HL-60/S4 treated with phorbol 12-myristate 13-acetate at 8.2 ng/mL for 4 days and 3 days (cell line): ENCODE measurements around the gene TNIK.
"Not testable (repeated sequence)": the region's sequence is repeated elsewhere in the genome, so short reads cannot be mapped to it uniquely, and the experiment has no call there.

Source experiments
- in situ Hi-C: fragments of 300-500 bp; cut with MboI; formaldehyde crosslinking; loops from 2 replicates; pipeline ENCODE4 v1.15.0; 2022; ENCODE audit warnings: low sequenced_read_pairs

Gene TNIK

GRCh38 chr3:171388527-171388926 is 71.7 kb downstream of the TNIK start:
- in situ Hi-C loops: no loop called here

- in situ Hi-C loops: no loop called here
Measured at GRCh38 chr3:171387062-171387461, 73.1 kb downstream of the TNIK start.

- in situ Hi-C loops: no loop called here
Measured at GRCh38 chr3:171385086-171385485, 75.1 kb downstream of the TNIK start.

GRCh38 chr3:171384101-171384891 is 75.9 kb downstream of the TNIK start:
- in situ Hi-C loops: no loop called here

- in situ Hi-C loops: no loop called here
Measured at GRCh38 chr3:171383206-171384018, 76.8 kb downstream of the TNIK start.

GRCh38 chr3:171382347-171382746 is 77.9 kb downstream of the TNIK start:
- in situ Hi-C loops: not testable (repeated sequence)

GRCh38 chr3:171380711-171381425 is 79.3 kb downstream of the TNIK start:
- in situ Hi-C loops: no loop called here

GRCh38 chr3:171379961-171380483 is 80.2 kb downstream of the TNIK start:
- in situ Hi-C loops: no loop called here

- in situ Hi-C loops: no loop called here
Measured at GRCh38 chr3:171379281-171379680, 80.9 kb downstream of the TNIK start.

GRCh38 chr3:171378586-171378985 is 81.6 kb downstream of the TNIK start:
- in situ Hi-C loops: no loop called here

- in situ Hi-C loops: no loop called here
Measured at GRCh38 chr3:171377859-171378258, 82.3 kb downstream of the TNIK start.

GRCh38 chr3:171376596-171376947 is 83.6 kb downstream of the TNIK start:
- in situ Hi-C loops: no loop called here

GRCh38 chr3:171375666-171376595 is 84.3 kb downstream of the TNIK start:
- in situ Hi-C loops: no loop called here

- in situ Hi-C loops: no loop called here
Measured at GRCh38 chr3:171374661-171375285, 85.4 kb downstream of the TNIK start.

GRCh38 chr3:171374260-171374659 is 85.9 kb downstream of the TNIK start:
- in situ Hi-C loops: no loop called here

- in situ Hi-C loops: no loop called here
Measured at GRCh38 chr3:171373711-171374110, 86.5 kb downstream of the TNIK start.

GRCh38 chr3:171372694-171373093 is 87.5 kb downstream of the TNIK start:
- in situ Hi-C loops: no loop called here

GRCh38 chr3:171371354-171371753 is 88.9 kb downstream of the TNIK start:
- in situ Hi-C loops: no loop called here

- in situ Hi-C loops: no loop called here
Measured at GRCh38 chr3:171369156-171369555, 91.0 kb downstream of the TNIK start.

GRCh38 chr3:171366738-171367137 is 93.5 kb downstream of the TNIK start:
- in situ Hi-C loops: not testable (repeated sequence)
